Activated CD4-positive, alpha-beta memory T cell treated with anti-CD3 and anti-CD28 coated beads, Interleukin-2, amount 10 ng/mL, durations not matched to agents 7 days and 5 days (primary cell): ENCODE measurements around the gene UTS2R. TPM values are rescaled to one million over a fixed set of nuclear protein-coding genes. Genes with fewer than 3 reads are reported as not detected.
"Not testable (repeated sequence)": the region's sequence is repeated elsewhere in the genome, so short reads cannot be mapped to it uniquely, and the experiment has no call there.

Source experiments
- CTCF ChIA-PET: fragments of 350-600 bp; sonication (Branson Sonifier 250); formaldehyde crosslinking; loops from one replicate; lab custom pipeline; 2021; ENCODE audit warnings: antibody characterized with exemption, inconsistent platforms; lab: Charles Lee
- POLR2A ChIA-PET: fragments of 350-600 bp; sonication (Branson Sonifier 250); formaldehyde crosslinking; loops from one replicate; lab custom pipeline; 2021; ENCODE audit warnings: antibody characterized with exemption; lab: Charles Lee
- DNase-seq: peaks from one replicate; pipeline ENCODE4 v3.0.0-alpha.2; 2020
- H3K27ac Mint-ChIP-seq: one replicate; pipeline ENCODE4 v1.8.0; 2021; ENCODE audit warnings: mild to moderate bottlenecking, mixed read lengths
- H3K27me3 Mint-ChIP-seq: one replicate; pipeline ENCODE4 v1.8.0; 2021; ENCODE audit warnings: mixed read lengths
- H3K36me3 Mint-ChIP-seq: one replicate; pipeline ENCODE4 v1.8.0; 2021; ENCODE audit warnings: low read depth, mixed read lengths
- H3K4me1 Mint-ChIP-seq: one replicate; pipeline ENCODE4 v1.8.0; 2021; ENCODE audit warnings: mixed read lengths
- H3K4me3 Mint-ChIP-seq: one replicate; pipeline ENCODE4 v1.8.0; 2021; ENCODE audit warnings: mild to moderate bottlenecking, mixed read lengths
- H3K9me3 Mint-ChIP-seq: one replicate; pipeline ENCODE4 v1.8.0; 2021; ENCODE audit warnings: mixed read lengths
- total RNA-seq, 2 experiments: library from RNA; stranded (reverse); gene quantifications; one replicate each; pipeline ENCODE4 v1.2.3, GENCODE V29; 2021

Gene UTS2R
- total RNA-seq, 2 experiments from 2014 or later, result not detected

DNA sequence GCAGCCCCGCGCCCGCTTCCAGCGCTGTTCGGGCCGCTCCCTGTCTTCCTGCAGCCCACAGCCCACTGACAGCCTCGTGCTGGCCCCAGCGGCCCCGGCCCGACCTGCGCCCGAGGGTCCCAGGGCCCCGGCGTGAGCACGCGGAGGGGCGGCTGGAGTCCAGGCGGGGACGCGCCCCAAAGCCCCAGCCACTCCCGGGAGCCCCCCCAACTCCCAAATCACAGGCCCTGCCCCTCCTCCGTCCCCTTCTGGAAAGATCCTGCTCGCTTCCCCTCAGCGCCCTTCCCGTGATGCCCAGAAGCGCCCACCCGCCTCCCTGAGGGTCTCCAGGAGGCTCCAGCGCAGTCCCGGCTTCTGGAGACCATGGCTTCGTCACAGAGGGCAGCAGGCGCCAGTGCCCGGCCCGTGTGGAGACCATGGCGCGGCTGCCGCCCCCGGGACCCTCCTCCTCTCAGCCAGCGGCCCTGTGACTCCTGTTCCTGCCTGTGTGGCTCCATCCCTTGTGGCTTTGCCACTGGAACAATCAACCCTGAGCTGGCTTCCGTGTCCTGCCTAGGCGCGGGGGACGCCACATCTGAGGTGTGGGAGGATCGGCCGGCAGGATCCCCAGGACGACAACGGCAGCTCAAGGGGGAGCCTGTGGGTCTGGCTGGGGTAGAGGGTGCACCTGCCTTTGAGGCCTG is 3.9 kb downstream of the UTS2R start:
- no peak overlapping the region for H3K27ac Mint-ChIP-seq
- DNase-seq, result no peak
- H3K4me1 Mint-ChIP-seq, result peaks cover 12% of the 10 kb centered on the region
- H3K36me3 Mint-ChIP-seq, result no peaks in the 10 kb centered on the region
- POLR2A ChIA-PET, result no interaction called here
- CTCF ChIA-PET, result no interaction called here
- H3K9me3 Mint-ChIP-seq, result no peaks in the 10 kb centered on the region
- peaks cover 39% of the 10 kb centered on the region for H3K27me3 Mint-ChIP-seq
- no peak overlapping the region for H3K4me3 Mint-ChIP-seq

DNA sequence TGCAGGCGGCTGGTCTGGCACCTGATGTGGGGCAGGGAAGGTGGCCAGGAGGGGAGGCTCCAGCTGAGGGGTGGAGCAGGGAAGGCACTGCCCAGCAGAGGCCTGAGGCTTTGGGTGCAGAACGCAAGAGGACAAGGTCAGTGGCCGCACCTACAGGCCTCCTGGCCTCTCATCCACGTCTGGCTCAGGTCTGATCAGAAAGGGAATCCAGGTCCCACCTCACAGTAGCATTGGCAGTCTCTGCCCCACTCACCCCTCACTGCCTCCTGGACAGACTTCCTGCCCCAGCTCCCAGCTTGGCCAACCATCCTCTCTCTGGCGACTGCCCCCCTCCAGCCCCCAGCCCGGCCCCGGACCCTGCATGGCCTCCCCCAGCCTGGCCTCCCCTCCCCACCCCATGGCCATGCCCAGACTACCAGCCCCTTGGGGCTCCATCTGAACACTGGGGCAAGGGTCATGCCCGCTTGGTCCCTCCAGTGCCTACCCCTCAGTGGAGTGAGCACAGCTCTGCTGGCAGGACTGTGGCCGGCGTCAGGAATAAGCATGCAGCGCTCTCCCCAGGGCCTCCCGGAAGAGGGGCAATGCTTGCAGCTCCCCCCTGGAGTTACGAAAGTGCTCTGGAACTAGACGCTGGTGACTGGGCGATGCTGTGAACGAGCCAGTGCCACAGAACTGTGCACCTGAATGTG is 4.6 kb downstream of the UTS2R start:
- POLR2A ChIA-PET, result no interaction called here
- H3K4me1 Mint-ChIP-seq, result peaks cover 7% of the 10 kb centered on the region
- no peak overlapping the region for H3K4me3 Mint-ChIP-seq
- no peaks in the 10 kb centered on the region for H3K9me3 Mint-ChIP-seq
- H3K36me3 Mint-ChIP-seq, result no peaks in the 10 kb centered on the region
- CTCF ChIA-PET, result no interaction called here
- peaks cover 34% of the 10 kb centered on the region for H3K27me3 Mint-ChIP-seq
- no peak overlapping the region for H3K27ac Mint-ChIP-seq
- DNase-seq, result no peak

DNA sequence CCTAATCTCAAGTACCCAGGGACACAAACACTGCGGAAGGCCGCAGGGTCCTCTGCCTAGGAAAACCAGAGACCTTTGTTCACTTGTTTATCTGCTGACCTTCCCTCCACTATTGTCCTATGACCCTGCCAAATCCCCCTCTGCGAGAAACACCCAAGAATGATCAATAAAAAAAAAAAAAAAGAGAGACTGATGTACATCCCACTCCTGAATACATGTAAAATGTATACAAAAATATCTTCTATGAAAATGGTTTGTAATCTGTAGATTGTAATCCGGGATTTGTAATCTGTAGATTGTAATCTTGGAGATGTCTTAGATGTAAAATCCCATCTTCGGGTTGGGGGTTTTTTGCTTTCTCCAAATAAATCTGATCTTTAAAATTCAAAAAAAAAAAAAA is 5.7 kb downstream of the UTS2R start:
- DNase-seq, H3K27ac Mint-ChIP-seq, CTCF ChIA-PET, H3K4me1 Mint-ChIP-seq, H3K36me3 Mint-ChIP-seq, H3K4me3 Mint-ChIP-seq, H3K9me3 Mint-ChIP-seq, POLR2A ChIA-PET: not testable (repeated sequence)
- H3K27me3 Mint-ChIP-seq, result peaks cover 37% of the 10 kb centered on the region

DNA sequence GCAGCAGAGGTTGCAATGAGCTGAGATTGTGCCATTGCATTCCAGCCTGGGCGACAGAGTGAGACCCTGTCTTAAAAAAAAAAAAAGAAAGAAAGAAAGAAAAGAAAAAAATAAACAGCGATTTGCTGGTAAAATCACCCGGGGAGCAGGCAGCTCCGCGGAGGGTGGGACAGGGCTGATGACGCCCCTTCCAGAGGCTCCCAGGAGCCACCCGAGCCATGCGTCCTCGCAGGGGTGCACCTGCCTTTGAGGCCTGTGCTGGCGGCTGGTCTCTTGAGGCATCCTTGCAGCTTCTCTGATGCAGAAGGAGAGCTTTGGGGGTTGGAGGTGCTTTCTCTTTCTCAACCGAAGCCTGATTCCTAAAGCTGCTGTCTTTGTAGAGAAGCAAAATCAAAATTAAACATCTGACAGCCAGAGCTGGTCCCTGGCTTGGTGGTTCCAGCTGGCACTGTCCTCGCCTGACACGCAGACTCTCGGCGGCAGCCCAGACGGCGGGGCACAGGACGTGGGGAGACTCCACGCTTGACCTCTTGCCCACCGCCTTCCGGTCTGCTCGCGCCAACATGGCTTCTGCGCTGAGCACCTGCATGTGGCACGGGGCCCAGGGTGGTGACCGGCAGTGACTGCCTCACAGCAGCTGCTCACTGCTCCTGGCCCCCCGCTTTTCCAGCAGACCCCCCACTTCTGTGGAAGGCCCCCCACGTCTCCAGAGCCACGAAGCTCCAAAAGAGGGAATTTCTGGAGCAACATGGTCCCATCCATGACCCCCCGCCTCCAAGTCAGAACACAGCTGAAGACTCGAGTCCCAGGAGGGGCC is 6.6 kb downstream of the UTS2R start:
- DNase-seq, result no peak
- Mint-ChIP-seq H3K4me1 (peaks cover 3% of the 10 kb centered on the region), H3K9me3 (no peaks in the 10 kb centered on the region), H3K36me3 (no peaks in the 10 kb centered on the region), H3K27ac (no peak overlapping the region), H3K27me3 (peaks cover 29% of the 10 kb centered on the region), H3K4me3 (no peak overlapping the region)
- POLR2A ChIA-PET, result no interaction called here
- CTCF ChIA-PET, result no interaction called here

DNA sequence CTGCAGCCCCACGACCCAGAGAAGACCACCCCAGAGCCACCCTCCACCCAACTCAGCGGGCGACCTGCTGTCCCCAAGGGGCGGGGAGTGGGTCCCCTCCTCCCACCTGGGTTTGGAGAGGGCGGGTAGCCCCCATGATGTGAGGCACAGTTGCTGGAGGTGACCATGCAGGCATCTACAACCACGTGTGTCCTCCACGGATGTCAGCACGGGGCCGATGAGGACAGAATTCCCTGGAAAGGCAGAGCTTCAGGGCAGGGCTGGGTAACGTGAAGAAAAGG is 7.1 kb downstream of the UTS2R start:
- Mint-ChIP-seq H3K36me3 (no peaks in the 10 kb centered on the region), H3K9me3 (no peaks in the 10 kb centered on the region), H3K27ac (no peak overlapping the region), H3K4me3 (no peak overlapping the region), H3K27me3 (peaks cover 24% of the 10 kb centered on the region), H3K4me1 (peaks cover 3% of the 10 kb centered on the region)
- ChIA-PET POLR2A (no interaction called here), CTCF (no interaction called here)
- no peak for DNase-seq

DNA sequence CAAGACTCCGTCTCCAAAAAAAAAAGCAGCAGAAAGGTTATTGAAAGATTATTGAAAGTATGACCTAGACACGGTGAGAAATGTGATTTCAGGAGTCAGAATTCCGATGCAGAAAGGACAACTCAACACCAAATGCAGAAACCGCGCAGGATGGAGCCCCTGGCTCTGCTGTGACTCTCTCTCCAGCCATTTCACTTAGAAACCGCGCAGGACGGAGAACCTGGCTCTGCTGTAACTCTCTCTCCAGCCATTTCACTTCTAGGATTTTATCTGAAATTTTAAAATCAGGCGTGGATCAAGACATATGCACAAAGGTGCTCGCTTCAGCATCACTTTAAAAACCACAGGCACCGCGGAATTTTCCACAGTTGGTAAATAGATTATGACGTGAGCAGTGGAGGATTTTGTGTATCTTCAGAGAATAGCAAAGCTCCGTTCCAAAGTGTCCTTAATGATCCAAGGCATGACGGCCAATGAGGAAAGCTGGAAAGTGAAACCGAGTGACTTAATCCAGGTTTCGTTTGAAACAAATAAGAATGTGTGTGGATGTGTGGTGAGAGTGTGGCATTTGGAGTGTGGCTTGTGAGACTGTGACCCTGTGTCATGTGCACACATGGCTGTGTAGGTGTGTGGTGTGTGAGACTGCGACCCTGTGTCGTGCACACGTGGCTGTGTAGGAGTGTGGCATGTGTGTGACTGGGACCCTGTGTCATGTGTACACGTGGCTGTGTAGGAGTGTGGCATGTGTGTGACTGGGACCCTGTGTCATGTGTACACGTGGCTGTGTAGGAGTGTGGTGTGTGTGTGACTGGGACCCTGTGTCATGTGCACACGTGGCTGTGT is 9.5 kb downstream of the UTS2R start:
- H3K27me3 Mint-ChIP-seq, result peaks cover 19% of the 10 kb centered on the region
- no peaks in the 10 kb centered on the region for H3K9me3 Mint-ChIP-seq
- peaks cover 3% of the 10 kb centered on the region for H3K4me1 Mint-ChIP-seq
- H3K36me3 Mint-ChIP-seq, result no peaks in the 10 kb centered on the region
- POLR2A ChIA-PET, result no interaction called here
- CTCF ChIA-PET, result no interaction called here
- DNase-seq, result no peak
- H3K27ac Mint-ChIP-seq, result no peak overlapping the region
- no peak overlapping the region for H3K4me3 Mint-ChIP-seq

DNA sequence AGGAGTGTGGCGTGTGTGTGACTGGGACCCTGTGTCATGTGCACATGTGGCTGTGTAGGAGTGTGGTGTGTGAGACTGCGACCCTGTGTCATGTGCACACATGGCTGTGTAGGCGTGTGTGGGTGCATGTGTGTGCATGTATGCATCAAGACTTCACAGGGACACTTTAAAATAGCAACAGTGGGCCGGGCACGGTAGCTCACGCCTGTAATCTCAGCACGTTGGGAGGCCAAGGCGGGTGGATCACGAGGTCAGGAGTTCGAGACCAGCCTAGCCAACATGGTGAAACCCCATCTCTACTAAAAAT is 10.1 kb downstream of the UTS2R start:
- H3K4me1 Mint-ChIP-seq, DNase-seq, H3K27ac Mint-ChIP-seq, H3K4me3 Mint-ChIP-seq, CTCF ChIA-PET, H3K36me3 Mint-ChIP-seq, POLR2A ChIA-PET, H3K9me3 Mint-ChIP-seq: not testable (repeated sequence)
- H3K27me3 Mint-ChIP-seq, result peaks cover 16% of the 10 kb centered on the region

DNA sequence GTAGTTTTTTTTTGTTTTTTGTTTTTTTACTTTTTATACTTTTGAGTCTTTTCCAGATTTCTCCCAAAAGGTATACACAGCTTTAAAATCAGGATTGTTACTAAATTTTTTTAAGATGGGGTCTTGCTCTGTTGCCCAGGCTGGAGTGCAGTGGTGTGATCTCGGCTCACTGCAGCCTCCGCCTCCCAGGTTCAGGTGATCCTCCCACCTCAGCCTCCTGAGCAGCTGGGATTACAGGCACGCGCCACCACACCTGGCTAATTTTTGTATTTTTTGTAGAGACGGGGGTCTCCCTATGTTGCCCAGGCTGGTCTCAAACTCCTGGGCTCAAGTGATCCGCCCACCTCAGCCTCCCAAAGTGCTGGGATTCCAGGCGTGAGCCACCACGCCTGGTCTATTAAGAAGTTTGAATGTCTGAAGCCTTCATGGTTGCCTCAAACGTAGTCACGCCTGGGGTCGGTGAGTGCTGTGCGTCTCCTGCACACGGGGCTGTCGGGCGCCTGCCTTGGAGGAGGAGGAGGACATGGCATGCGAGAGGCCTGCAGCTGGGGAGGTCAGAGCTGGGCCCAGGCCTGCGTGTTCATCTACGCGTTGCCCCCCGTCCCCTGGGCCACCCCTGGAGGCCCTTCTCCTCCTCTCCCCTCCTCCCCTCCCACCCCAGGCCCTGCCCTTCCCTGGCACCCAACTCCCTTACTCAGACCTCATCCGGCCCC is 10.8 kb downstream of the UTS2R start:
- H3K4me1 Mint-ChIP-seq, H3K4me3 Mint-ChIP-seq, H3K9me3 Mint-ChIP-seq, POLR2A ChIA-PET, CTCF ChIA-PET, DNase-seq, H3K27ac Mint-ChIP-seq, H3K36me3 Mint-ChIP-seq: not testable (repeated sequence)
- peaks cover 15% of the 10 kb centered on the region for H3K27me3 Mint-ChIP-seq

DNA sequence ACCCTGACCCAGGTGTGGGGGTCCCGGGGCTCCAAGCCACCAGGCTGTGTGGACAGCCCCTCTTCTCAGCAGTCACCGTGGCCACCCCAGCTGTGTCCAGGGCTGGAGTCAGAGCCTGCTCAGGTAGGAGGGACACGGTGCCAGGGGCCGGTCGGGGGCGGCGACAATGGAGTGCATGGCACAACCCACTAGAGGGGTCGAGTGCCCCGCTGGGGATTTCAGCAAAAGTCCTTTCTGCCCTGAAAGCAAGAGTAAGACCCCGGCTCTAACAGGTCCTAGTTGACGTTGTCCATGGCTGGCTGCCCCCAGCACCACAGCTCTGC is 11.3 kb downstream of the UTS2R start:
- Mint-ChIP-seq H3K36me3 (no peaks in the 10 kb centered on the region), H3K9me3 (no peaks in the 10 kb centered on the region), H3K27ac (no peak overlapping the region), H3K4me1 (peaks cover 4% of the 10 kb centered on the region), H3K4me3 (no peak overlapping the region), H3K27me3 (peaks cover 15% of the 10 kb centered on the region)
- POLR2A ChIA-PET, result no interaction called here
- no peak for DNase-seq
- CTCF ChIA-PET, result no interaction called here

DNA sequence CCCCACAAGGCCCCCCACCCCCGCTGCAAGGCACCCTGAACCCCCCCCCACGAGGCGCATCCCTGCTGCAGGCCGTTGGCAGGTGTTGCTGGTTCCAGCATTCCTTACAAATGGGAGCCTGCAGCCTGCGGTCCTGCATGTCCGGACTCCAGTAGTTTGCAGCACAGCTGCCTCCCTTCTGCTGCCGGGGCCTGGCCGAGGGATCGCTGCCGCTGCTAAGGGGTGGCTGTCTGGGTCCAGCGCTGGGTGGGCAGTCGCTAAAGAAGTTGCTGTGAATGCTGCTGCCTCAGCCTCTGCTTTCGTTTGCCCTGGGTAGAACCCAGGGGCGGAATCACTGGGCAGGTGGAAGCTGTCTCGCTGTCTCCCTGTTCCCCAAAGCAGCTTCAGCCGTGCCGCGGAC is 11.8 kb downstream of the UTS2R start:
- POLR2A ChIA-PET, result no interaction called here
- Mint-ChIP-seq H3K36me3 (no peaks in the 10 kb centered on the region), H3K27ac (no peak overlapping the region)

DNA sequence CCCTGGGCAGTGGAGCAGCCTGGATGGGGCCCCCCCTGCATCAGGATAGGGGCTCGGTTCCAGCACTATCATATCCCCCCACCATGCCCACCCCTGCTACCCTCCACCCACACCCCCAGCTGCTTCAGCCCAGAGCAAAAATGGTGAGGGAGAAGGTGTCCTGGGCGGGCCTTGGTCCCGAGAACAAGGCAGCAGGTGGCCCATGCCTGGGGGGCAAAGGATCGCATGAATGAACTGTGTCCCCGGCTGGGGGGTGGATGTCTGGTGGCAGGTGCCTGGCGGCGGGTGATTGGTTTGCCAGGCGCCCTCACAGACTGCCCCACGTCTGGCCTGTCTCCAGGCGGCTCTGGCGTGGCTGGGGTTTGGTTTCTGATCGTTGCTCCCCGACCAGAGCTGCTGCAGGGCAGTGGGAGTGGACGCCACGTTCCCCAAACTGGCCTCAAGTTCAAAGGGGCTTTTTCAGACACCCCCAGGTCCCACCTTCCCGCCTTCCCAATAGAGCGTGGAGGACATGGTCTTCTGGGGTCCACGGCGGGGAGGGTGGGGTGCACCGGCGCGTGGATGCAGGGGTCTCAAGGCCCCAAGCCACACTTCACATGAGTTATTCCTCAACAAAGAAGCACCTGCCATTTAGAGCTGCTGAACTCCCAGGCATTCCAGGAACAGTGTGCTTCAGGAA is 12.6 kb downstream of the UTS2R start:
- no peak overlapping the region for H3K4me3 Mint-ChIP-seq
- no peaks in the 10 kb centered on the region for H3K36me3 Mint-ChIP-seq
- no peaks in the 10 kb centered on the region for H3K9me3 Mint-ChIP-seq
- ChIA-PET POLR2A (no interaction called here), CTCF (no interaction called here)
- DNase-seq, result no peak
- H3K4me1 Mint-ChIP-seq, result peaks cover 4% of the 10 kb centered on the region
- peaks cover 12% of the 10 kb centered on the region for H3K27me3 Mint-ChIP-seq
- H3K27ac Mint-ChIP-seq, result no peak overlapping the region

More for the DNA sequence above, 11.8 kb downstream of the UTS2R start:
- H3K4me3 Mint-ChIP-seq, result no peak overlapping the region
- CTCF ChIA-PET, result no interaction called here
- H3K27me3 Mint-ChIP-seq, result peaks cover 15% of the 10 kb centered on the region
- DNase-seq, result no peak
- H3K9me3 Mint-ChIP-seq, result no peaks in the 10 kb centered on the region
- peaks cover 4% of the 10 kb centered on the region for H3K4me1 Mint-ChIP-seq

DNA sequence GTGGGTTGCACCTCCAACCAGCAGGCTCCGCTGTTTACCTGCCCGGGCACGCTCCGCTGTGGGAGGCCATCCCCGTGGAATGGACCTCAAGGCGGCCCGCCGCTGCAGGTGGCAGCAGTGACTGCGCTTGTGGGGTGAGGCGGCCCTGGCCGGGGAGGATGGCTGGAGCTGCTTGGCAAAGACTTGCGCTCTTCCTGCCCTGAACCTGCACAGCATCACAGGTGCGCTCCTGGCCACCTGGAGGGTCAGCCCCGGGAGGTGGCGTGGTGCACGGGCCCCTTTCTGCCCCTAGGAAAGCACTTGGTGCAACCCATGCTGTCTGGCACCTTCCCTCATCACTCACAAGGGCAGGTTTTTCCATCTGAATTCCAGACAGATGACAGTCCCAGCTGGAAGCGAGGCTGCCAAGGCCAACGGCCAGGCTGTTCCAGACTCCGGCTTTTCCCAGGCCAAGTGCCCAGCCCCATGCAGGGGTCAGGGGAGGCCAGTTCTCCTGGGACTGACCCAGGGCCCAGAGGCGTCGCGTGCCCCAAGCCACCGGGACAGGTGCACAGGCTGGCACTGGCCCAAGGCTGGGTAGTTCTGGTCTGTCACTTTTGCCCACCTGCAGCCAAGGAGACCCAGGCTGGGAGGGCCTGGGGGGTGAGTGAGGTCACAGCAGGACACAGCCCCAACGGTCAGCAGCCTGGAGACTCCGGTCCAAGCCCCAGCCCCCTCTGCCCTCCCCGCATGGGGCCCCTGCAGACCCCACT is 13.3 kb downstream of the UTS2R start:
- H3K4me1 Mint-ChIP-seq, result peaks cover 4% of the 10 kb centered on the region
- no peak for DNase-seq
- no peak overlapping the region for H3K27ac Mint-ChIP-seq
- ChIA-PET POLR2A (no interaction called here), CTCF (no interaction called here)
- no peak overlapping the region for H3K4me3 Mint-ChIP-seq
- peaks cover 11% of the 10 kb centered on the region for H3K27me3 Mint-ChIP-seq
- H3K36me3 Mint-ChIP-seq, result no peaks in the 10 kb centered on the region
- no peaks in the 10 kb centered on the region for H3K9me3 Mint-ChIP-seq
